MM.1S (cell line): ENCODE measurements around the gene NOC4L.

Experiments
- CTCF ChIP-seq: fragments of 300-600 bp; sonication (generic); IDR thresholded peaks from 2 replicates; pipeline ENCODE4 v1.5.1; 2016; ENCODE audit warnings: antibody characterized with exemption, low read length, mixed read lengths
- EZH2 ChIP-seq: fragments of 300-600 bp; sonication (generic); optimal IDR thresholded peaks from 2 replicates; pipeline ENCODE3; 2017; ENCODE audit warnings: low read depth, mild to moderate bottlenecking, antibody characterized with exemption, low read length, mixed read lengths
- EZH2phosphoT487 ChIP-seq: fragments of 300-600 bp; sonication (generic); IDR thresholded peaks from 2 replicates; pipeline ENCODE4 v1.6.1; 2018; ENCODE audit warnings: antibody characterized with exemption, low read length

DNA sequence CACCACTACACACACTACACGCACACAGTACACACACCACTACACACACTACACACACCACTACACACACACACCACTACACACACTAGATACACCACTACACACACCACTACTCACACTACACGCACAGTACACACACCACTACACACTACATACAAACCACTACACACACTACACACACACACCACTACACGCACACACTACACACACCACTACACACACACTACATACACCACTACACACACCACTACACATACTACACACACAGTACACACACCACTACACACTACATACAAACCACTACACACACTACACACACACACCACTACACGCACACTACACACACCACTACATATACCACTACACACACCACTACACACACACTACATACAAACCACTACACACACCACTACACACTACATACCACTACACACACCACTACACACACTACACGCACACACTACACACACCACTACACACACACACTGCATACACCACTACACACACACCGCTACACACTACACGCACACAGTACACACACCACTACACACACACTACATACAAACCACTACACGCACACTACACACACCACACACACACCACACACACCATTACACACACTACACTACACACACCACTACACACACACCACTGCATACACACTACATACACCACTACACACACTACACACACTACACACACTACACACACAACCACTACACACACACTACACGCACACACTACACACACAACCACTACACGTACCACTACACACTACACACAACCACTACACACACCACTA, 11.7 kb downstream of the NOC4L start:
- no peak for TF ChIP-seq CTCF
- TF ChIP-seq EZH2phosphoT487 = no peak
- no peak for TF ChIP-seq EZH2
